HEK293 (cell line): ENCODE results near the gene MAPT.
"Not testable (repeated sequence)": the region's sequence is repeated elsewhere in the genome, so short reads cannot be mapped to it uniquely, and the experiment has no call there.

Experiments used
- CTCF ChIA-PET: fragments of 350-600 bp; formaldehyde crosslinking; extraction: SDS; loops from one replicate; lab custom pipeline; 2021; ENCODE audit warnings: antibody characterized with exemption; lab: Yijun Ruan, JAX
- POLR2A ChIA-PET: fragments of 300-600 bp; formaldehyde crosslinking; extraction: SDS; loops from one replicate; lab custom pipeline; 2020; ENCODE audit warnings: antibody characterized with exemption, inconsistent platforms; lab: Yijun Ruan, JAX
- H3K27ac ChIP-seq: fragments of 200-500 bp; sonication (Bioruptor generic); 2 replicates; pipeline ENCODE4 v1.5.1; 2014; ENCODE audit warnings: low read depth, low read length, control low read depth, inconsistent platforms; ENCODE audit errors: extremely low read depth
- H3K36me3 ChIP-seq, 2 experiments: fragments of 200-500 bp in 1 of 2; sonication (Bioruptor generic) in 1 of 2; 1 replicate in 1 of 2; 2 replicates in 1 of 2; pipeline ENCODE4 v1.5.1; 2014 to 2017; ENCODE audit warnings: inconsistent platforms in 2 of 2, low read length in 2 of 2; ENCODE audit not compliant: control insufficient read depth in 2 of 2, insufficient read depth in 1 of 2
- H3K4me1 ChIP-seq: fragments of 200-500 bp; sonication (Bioruptor generic); 2 replicates; pipeline ENCODE4 v1.5.1; 2014; ENCODE audit warnings: mild to moderate bottlenecking, low read length, inconsistent platforms; ENCODE audit not compliant: control insufficient read depth, insufficient read depth
- H3K4me3 ChIP-seq: 2 replicates; pipeline ENCODE4 v1.5.1; 2011; ENCODE audit warnings: low read depth, mild to moderate bottlenecking, control low read depth, low read length, moderate library complexity
- H3K9me3 ChIP-seq: fragments of 200-500 bp; sonication (Bioruptor generic); 2 replicates; pipeline ENCODE4 v1.5.1; 2014; ENCODE audit warnings: low read depth, low read length, inconsistent platforms; ENCODE audit not compliant: control insufficient read depth, insufficient read depth
- SETDB1 ChIP-seq: IDR thresholded peaks from one replicate; pipeline ENCODE4 v1.6.1; 2017; ENCODE audit warnings: mild to moderate bottlenecking, low read length, moderate library complexity, mixed read lengths; ENCODE audit not compliant: insufficient read length
- TRIM28 ChIP-seq: IDR thresholded peaks from 2 replicates; pipeline ENCODE4 v1.6.1; 2011; ENCODE audit warnings: low read length, control low read depth, borderline replicate concordance
- ZNF157 ChIP-seq: fragments of 450-650 bp; formaldehyde crosslinking; IDR thresholded peaks from 2 replicates; pipeline ENCODE4 v1.5.1; 2016; ENCODE audit warnings: missing biosample characterization, missing genetic modification characterization
- ZNF292 ChIP-seq: fragments of 450-650 bp; formaldehyde crosslinking; IDR thresholded peaks from 2 replicates; pipeline ENCODE4 v1.5.1; 2016; ENCODE audit warnings: low read depth, missing biosample characterization, missing genetic modification characterization, borderline replicate concordance
- ZNF350 ChIP-seq: fragments of 450-650 bp; formaldehyde crosslinking; IDR thresholded peaks from 2 replicates; pipeline ENCODE4 v1.5.0; 2017; ENCODE audit warnings: missing biosample characterization, mild to moderate bottlenecking, missing genetic modification characterization
- ZNF394 ChIP-seq: fragments of 450-650 bp; formaldehyde crosslinking; IDR thresholded peaks from 2 replicates; pipeline ENCODE4 v1.5.1; 2016; ENCODE audit warnings: missing biosample characterization, missing genetic modification characterization, mild to moderate bottlenecking, moderate library complexity, borderline replicate concordance
- ZNF423 ChIP-seq: fragments of 450-650 bp; formaldehyde crosslinking; IDR thresholded peaks from 2 replicates; pipeline ENCODE4 v1.5.1; 2016; ENCODE audit warnings: missing biosample characterization, missing genetic modification characterization
- ZNF433 ChIP-seq: fragments of 450-650 bp; formaldehyde crosslinking; IDR thresholded peaks from 2 replicates; pipeline ENCODE4 v1.5.1; 2016; ENCODE audit warnings: missing biosample characterization, missing genetic modification characterization, low read depth
- ZNF514 ChIP-seq: fragments of 450-650 bp; formaldehyde crosslinking; IDR thresholded peaks from 2 replicates; pipeline ENCODE4 v1.5.1; 2016; ENCODE audit warnings: missing biosample characterization, missing genetic modification characterization
- ZNF571 ChIP-seq: fragments of 450-650 bp; formaldehyde crosslinking; IDR thresholded peaks from 2 replicates; pipeline ENCODE4 v1.5.0; 2017; ENCODE audit warnings: missing biosample characterization, missing genetic modification characterization
- ZNF747 ChIP-seq: fragments of 450-650 bp; formaldehyde crosslinking; IDR thresholded peaks from 2 replicates; pipeline ENCODE4 v1.5.1; 2016; ENCODE audit warnings: missing biosample characterization, missing genetic modification characterization
- ZNF768 ChIP-seq: fragments of 450-650 bp; formaldehyde crosslinking; IDR thresholded peaks from 2 replicates; pipeline ENCODE4 v1.5.1; 2018; ENCODE audit warnings: missing biosample characterization, mild to moderate bottlenecking, missing genetic modification characterization
- ZNF791 ChIP-seq: fragments of 450-650 bp; formaldehyde crosslinking; IDR thresholded peaks from 2 replicates; pipeline ENCODE4 v1.5.1; 2016; ENCODE audit warnings: missing biosample characterization, missing genetic modification characterization
- ZSCAN23 ChIP-seq: fragments of 450-650 bp; formaldehyde crosslinking; IDR thresholded peaks from 2 replicates; pipeline ENCODE4 v1.5.1; 2016; ENCODE audit warnings: missing biosample characterization, missing genetic modification characterization
- TF ChIP-seq, protein P1 (sequence below): fragments of 450-650 bp; formaldehyde crosslinking; IDR thresholded peaks from 2 replicates; pipeline ENCODE4 v1.5.1; 2016; ENCODE audit warnings: missing biosample characterization, missing genetic modification characterization
- TF ChIP-seq, protein P2 (sequence below): fragments of 450-650 bp; formaldehyde crosslinking; IDR thresholded peaks from 2 replicates; pipeline ENCODE4 v1.5.1; 2016; ENCODE audit warnings: missing biosample characterization, missing genetic modification characterization
- TF ChIP-seq, protein P3 (sequence below): fragments of 450-650 bp; formaldehyde crosslinking; IDR thresholded peaks from 2 replicates; pipeline ENCODE4 v1.5.1; 2016; ENCODE audit warnings: missing biosample characterization, missing genetic modification characterization

The MAPT gene

DNA sequence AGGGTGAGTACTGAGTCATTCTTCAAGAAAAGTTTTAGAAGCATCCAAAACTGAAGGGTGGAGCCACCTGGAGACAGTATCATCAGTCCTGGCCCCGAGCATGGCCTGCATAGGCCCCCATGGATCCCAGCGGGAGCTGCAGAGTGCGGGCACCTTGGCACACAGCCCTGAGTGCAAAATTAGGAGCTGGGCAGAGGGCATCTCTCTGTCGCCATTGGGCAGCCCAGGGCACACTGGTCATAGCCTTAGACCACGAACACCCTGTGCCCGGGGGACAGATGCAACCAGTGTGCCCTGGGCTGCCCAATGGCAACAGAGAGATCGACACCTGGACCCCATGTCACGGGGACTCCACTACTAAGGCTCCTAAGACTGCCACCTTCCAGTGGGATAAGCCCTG, 14.6 kb downstream of the MAPT start (continued):
- no peak for TF ChIP-seq ZNF768 (tag by site-specific recombination)
- TF ChIP-seq ZNF292 (tag by site-specific recombination): no peak
- no peak for TF ChIP-seq ZNF514 (tag by site-specific recombination)
- TF ChIP-seq, protein P1, sequence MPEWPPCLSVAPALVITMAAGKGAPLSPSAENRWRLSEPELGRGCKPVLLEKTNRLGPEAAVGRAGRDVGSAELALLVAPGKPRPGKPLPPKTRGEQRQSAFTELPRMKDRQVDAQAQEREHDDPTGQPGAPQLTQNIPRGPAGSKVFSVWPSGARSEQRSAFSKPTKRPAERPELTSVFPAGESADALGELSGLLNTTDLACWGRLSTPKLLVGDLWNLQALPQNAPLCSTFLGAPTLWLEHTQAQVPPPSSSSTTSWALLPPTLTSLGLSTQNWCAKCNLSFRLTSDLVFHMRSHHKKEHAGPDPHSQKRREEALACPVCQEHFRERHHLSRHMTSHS (tag by site-specific recombination): no peak
- no peak for TF ChIP-seq TRIM28
- TF ChIP-seq ZNF350 (tag by site-specific recombination): no peak
- no peak for TF ChIP-seq ZNF157
- no peak for TF ChIP-seq ZNF747 (tag by site-specific recombination)
- TF ChIP-seq ZNF433 (tag by site-specific recombination): no peak
- no peak for TF ChIP-seq ZNF394 (tag by site-specific recombination)

DNA sequence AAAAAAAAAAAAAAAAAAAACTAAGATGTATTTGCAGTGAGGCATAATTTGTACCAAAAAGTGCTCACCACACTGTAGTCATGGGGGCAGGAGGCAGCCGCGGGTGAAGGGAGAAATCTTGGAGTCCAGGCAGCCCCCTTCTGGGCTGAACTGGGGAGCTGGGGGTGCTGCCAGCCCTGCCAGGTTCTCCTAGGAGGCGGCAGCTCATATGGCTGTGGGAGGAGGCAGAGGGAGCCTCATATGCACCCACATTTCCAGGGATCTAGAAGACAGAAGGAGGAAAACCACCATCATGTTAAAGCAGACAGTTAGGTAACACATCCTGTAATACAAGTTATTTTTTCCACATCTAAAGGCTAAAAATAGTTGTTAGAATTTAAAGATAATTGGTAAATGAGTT, 16.3 kb downstream of the MAPT start:
- Histone ChIP-seq H3K9me3 (no peaks in the 10 kb centered on the region), H3K27ac (no peak overlapping the region), H3K4me1 (peaks cover 2% of the 10 kb centered on the region; the same call in 1 of the 2 replicates)
- POLR2A ChIA-PET: no interaction called here
- TF ChIP-seq ZSCAN23 (tag by site-specific recombination) (no peak), ZNF791 (tag by site-specific recombination) (no peak)
- TF ChIP-seq, all 188 proteins: peak for 0
- Histone ChIP-seq H3K36me3 (no peaks in the 10 kb centered on the region), H3K4me3 (no peak overlapping the region)
- CTCF ChIA-PET: no interaction called here

DNA sequence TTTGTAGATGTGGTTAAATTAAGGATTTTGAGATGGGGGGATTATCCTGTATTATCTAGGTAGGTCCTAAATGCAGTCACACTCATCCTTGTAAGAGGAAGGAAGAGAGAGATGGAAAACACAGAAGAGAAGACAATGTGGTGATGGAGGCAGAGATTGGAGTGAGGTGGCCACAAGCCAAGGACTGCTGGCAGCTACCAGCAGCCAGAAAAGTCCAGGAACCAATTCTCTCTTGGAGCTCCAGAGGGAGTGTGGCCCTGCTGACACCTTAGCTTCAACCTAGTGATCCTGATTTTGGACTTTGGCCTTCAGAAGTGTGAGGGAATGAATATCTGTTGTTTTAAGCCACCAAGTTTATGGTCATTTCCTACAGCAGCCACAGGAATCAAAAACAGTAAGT, 18.0 kb downstream of the MAPT start:
- Histone ChIP-seq H3K27ac (no peak overlapping the region), H3K36me3 (no peaks in the 10 kb centered on the region), H3K9me3 (no peaks in the 10 kb centered on the region), H3K4me1 (peaks cover 2% of the 10 kb centered on the region; the same call in 1 of the 2 replicates), H3K4me3 (no peak overlapping the region)
- TF ChIP-seq, protein P2, sequence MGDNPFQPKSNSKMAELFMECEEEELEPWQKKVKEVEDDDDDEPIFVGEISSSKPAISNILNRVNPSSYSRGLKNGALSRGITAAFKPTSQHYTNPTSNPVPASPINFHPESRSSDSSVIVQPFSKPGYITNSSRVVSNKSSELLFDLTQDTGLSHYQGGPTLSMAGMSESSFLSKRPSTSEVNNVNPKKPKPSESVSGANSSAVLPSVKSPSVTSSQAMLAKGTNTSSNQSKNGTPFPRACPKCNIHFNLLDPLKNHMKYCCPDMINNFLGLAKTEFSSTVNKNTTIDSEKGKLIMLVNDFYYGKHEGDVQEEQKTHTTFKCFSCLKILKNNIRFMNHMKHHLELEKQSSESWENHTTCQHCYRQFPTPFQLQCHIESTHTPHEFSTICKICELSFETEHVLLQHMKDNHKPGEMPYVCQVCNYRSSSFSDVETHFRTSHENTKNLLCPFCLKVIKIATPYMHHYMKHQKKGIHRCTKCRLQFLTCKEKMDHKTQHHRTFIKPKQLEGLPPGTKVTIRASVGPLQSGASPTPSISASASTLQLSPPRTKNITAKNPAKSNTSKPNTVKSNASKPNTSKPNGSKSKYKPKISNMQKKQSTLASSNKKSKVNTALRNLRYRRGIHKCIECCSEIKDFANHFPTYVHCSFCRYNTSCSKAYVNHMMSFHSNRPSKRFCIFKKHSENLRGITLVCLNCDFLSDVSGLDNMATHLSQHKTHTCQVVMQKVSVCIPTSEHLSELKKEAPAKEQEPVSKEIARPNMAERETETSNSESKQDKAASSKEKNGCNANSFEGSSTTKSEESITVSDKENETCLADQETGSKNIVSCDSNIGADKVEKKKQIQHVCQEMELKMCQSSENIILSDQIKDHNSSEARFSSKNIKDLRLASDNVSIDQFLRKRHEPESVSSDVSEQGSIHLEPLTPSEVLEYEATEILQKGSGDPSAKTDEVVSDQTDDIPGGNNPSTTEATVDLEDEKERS: peak; percentile 66; the same call in 1 of the 2 replicates
- TF ChIP-seq, protein P3, sequence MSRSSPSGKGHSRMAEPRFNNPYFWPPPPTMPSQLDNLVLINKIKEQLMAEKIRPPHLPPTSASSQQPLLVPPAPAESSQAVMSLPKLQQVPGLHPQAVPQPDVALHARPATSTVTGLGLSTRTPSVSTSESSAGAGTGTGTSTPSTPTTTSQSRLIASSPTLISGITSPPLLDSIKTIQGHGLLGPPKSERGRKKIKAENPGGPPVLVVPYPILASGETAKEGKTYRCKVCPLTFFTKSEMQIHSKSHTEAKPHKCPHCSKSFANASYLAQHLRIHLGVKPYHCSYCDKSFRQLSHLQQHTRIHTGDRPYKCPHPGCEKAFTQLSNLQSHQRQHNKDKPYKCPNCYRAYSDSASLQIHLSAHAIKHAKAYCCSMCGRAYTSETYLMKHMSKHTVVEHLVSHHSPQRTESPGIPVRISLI (tag by site-specific recombination): no peak
- TF ChIP-seq ZNF423 (tag by site-specific recombination) (no peak), SETDB1 (peak; percentile 25), ZNF571 (no peak)
- ChIA-PET CTCF (no interaction called here), POLR2A (no interaction called here)

DNA sequence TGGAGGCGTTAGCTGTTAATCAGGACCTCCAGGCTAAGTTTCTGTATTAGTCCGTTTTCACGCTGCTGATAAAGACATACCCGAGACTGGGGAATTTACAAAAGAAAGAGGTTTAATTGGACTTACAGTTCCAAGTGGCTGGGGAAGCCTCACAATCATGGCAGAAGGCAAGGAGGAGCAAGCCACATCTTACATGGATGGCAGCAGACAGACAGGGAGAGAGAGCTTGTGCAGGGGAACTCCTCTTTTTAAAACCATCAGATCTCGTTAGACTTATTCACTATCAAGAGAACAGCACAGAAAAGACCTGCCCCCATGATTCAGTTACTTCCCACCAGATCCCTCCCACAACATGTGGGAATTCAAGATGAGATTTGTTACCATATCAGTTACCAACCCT, 18.7 kb downstream of the MAPT start:
- POLR2A ChIA-PET, H3K36me3 ChIP-seq, H3K27ac ChIP-seq, H3K4me1 ChIP-seq, H3K4me3 ChIP-seq, H3K9me3 ChIP-seq: not testable (repeated sequence)
- CTCF ChIA-PET: interaction anchor here (0.6 kb wide), 1 partner anchor 697 kb away, joined by 3 read pairs; no protein-coding TSS in a partner anchor
